Lung (tissue), 12 donors: Measurements from ENCODE around the gene ZNF580. TPM values are rescaled to one million over a fixed set of nuclear protein-coding genes. Genes with fewer than 3 reads are reported as not detected.

Experiments
- ATAC-seq: fragments of 200-7000 bp; cut with Tn5 transposase; one replicate; pipeline ENCODE4 v1.9.1; 2020; ENCODE audit warnings: moderate number of reproducible peaks; ENCODE audit not compliant: insufficient read depth, low FRiP score
- DNase-seq, 3 donors: peaks; one replicate each; pipeline ENCODE4 v3.0.0-alpha.2; 2013 to 2017
- H3K27ac ChIP-seq, 2 donors: one replicate each; pipeline ENCODE4 v1.5.1; 2013; ENCODE audit warnings: mild to moderate bottlenecking in 2 of 2, moderate library complexity in 2 of 2, control low read depth in 1 of 2, inconsistent platforms in 1 of 2, low read depth in 1 of 2, low read length in 1 of 2
- H3K27me3 ChIP-seq, 3 donors: one replicate each; pipeline ENCODE4 v1.5.1; 2013; ENCODE audit warnings: low read length in 2 of 3; ENCODE audit not compliant: control insufficient read depth in 3 of 3, insufficient read depth in 3 of 3
- H3K36me3 ChIP-seq, 4 donors: one replicate each; pipeline ENCODE4 v1.5.1; 2013; ENCODE audit warnings: low read length in 4 of 4, mild to moderate bottlenecking in 1 of 4, moderate library complexity in 1 of 4; ENCODE audit not compliant: control insufficient read depth in 4 of 4, insufficient read depth in 4 of 4
- H3K4me1 ChIP-seq, 5 donors: one replicate each; pipeline ENCODE4 v1.5.1; 2013; ENCODE audit warnings: low read length in 5 of 5, mild to moderate bottlenecking in 2 of 5, moderate library complexity in 1 of 5; ENCODE audit not compliant: control insufficient read depth in 5 of 5, insufficient read depth in 5 of 5
- H3K4me3 ChIP-seq: one replicate; pipeline ENCODE4 v1.5.1; 2013; ENCODE audit warnings: mild to moderate bottlenecking, control low read depth, moderate library complexity
- H3K9ac ChIP-seq, 2 donors: one replicate each; pipeline ENCODE4 v1.5.1; 2013; ENCODE audit warnings: low read length in 2 of 2, control low read depth in 1 of 2; ENCODE audit not compliant: insufficient read depth in 1 of 2
- H3K9me3 ChIP-seq, 4 donors: one replicate each; pipeline ENCODE4 v1.5.1; 2013; ENCODE audit warnings: low read length in 3 of 4, mild to moderate bottlenecking in 1 of 4, moderate library complexity in 1 of 4; ENCODE audit not compliant: control insufficient read depth in 4 of 4, insufficient read depth in 3 of 4
- CTCF ChIP-seq: IDR thresholded peaks from 2 replicates; pipeline ENCODE4 v1.5.1; 2012; ENCODE audit warnings: mild to moderate bottlenecking; ENCODE audit errors: control extremely low read depth, extremely low read depth
- WGBS, 2 donors: extraction: QIAGEN DNeasy Blood & Tissue Kit; methylation state at CpG; one replicate each; pipeline ENCODE4 v1.1.7; 2013; 5-methylcytosine and 5-hydroxymethylcytosine counted together
- polyA plus RNA-seq, 2 donors: library from polyadenylated mRNA; stranded (reverse); fragments of 200-250 nt; gene quantifications; one replicate each; pipeline ENCODE4 v1.2.1, GENCODE V29; 2013
- total RNA-seq, 2 donors: library from RNA; depleted of rRNA in 1 of 2; stranded (reverse); fragments of >200 nt in 1 of 2; gene quantifications; one replicate each; pipeline ENCODE4 v1.2.1, GENCODE V29; 2014 to 2021
- donor health status: control.
- donor health status: control.
- donor health status: Bipolar disorder and iron deficiency.
- donor health status: healthy.
- donor health status: DM: yes; HTN: yes; CAD: no.

The ZNF580 gene
- total and polyA plus RNA-seq, 4 donors = 11.1 to 41.3 (median 30.8) TPM

GRCh38 chr19:55659822-55660221, 19.0 kb downstream of the ZNF580 start:
- Histone ChIP-seq H3K9ac (no peak overlapping the region), H3K4me1 (peaks cover 13 to 31% (median 20%) of the 10 kb centered on the region in 5 donors), H3K36me3 (peaks cover 19 to 57% (median 31%) of the 10 kb centered on the region in 4 donors), H3K27ac (no peak overlapping the region), H3K9me3 (no peaks in the 10 kb centered on the region), H3K4me3 (no peak overlapping the region), H3K27me3 (no peaks in the 10 kb centered on the region)
- 61 to 65% methylated on average over 9 of the region's 9 CpGs for WGBS, 2 donors
- ATAC-seq (no peak), DNase-seq (no peak)
- TF ChIP-seq CTCF = no peak

- H3K36me3 ChIP-seq = peaks cover 19 to 60% (median 32%) of the 10 kb centered on the region in 4 donors
- no peak overlapping the region for H3K27ac ChIP-seq
- no peak for TF ChIP-seq CTCF
- H3K4me3 ChIP-seq = no peak overlapping the region
- no peak for DNase-seq
- no peaks in the 10 kb centered on the region for H3K9me3 ChIP-seq
- peaks cover 13 to 31% (median 20%) of the 10 kb centered on the region in 5 donors for H3K4me1 ChIP-seq
- no peaks in the 10 kb centered on the region for H3K27me3 ChIP-seq
- WGBS, 2 donors = 89 to 96% methylated on average over 12 of the region's 12 CpGs
- no peak overlapping the region for H3K9ac ChIP-seq
- ATAC-seq = no peak
Measured at GRCh38 chr19:55660404-55660803, 19.6 kb downstream of the ZNF580 start.

GRCh38 chr19:55660991-55661390, 20.2 kb downstream of the ZNF580 start:
- 85 to 94% methylated on average over 16 of the region's 16 CpGs for WGBS, 2 donors

More at GRCh38 chr19:55660991-55661390, 20.2 kb downstream of the ZNF580 start:
- Histone ChIP-seq H3K9ac (no peak overlapping the region), H3K4me3 (no peak overlapping the region), H3K36me3 (peaks cover 19 to 64% (median 32%) of the 10 kb centered on the region in 4 donors), H3K27ac (no peak overlapping the region), H3K27me3 (no peaks in the 10 kb centered on the region), H3K4me1 (peaks cover 12 to 28% (median 19%) of the 10 kb centered on the region in 5 donors), H3K9me3 (no peaks in the 10 kb centered on the region)
- TF ChIP-seq CTCF = no peak
- ATAC-seq = no peak
- DNase-seq = no peak
